Gastrocnemius medialis (tissue), 4 donors: ENCODE measurements around the gene CXXC4. TPM values are rescaled to one million over a fixed set of nuclear protein-coding genes. Genes with fewer than 3 reads are reported as not detected.

Experiments used
- ATAC-seq, 2 donors: fragments of 150-250 bp; one replicate each; pipeline ENCODE4 v1.9.1; 2016
- DNase-seq, 2 donors: peaks; one replicate each; pipeline ENCODE4 v3.0.0-alpha.2; 2019
- H3K27ac ChIP-seq, 4 donors: fragments of 200-600 bp; sonication (generic); 1 replicate in 1 of 4; 2 replicates in 3 of 4; pipeline ENCODE4 v1.5.1; 2016 to 2018; ENCODE audit warnings: mild to moderate bottlenecking in 2 of 4, moderate library complexity in 1 of 4
- H3K27me3 ChIP-seq, 3 donors: fragments of 200-600 bp; sonication (generic) in 2 of 3; 1 replicate in 1 of 3; 2 replicates in 2 of 3; pipeline versions ENCODE4 v1.5.1 to v1.6.0; 2016 to 2019; ENCODE audit warnings: mild to moderate bottlenecking in 1 of 3, moderate library complexity in 1 of 3
- H3K36me3 ChIP-seq, 2 donors: fragments of 200-600 bp; sonication (generic) in 1 of 2; one replicate each; pipeline ENCODE4 v1.5.1; 2017 to 2018
- H3K4me1 ChIP-seq, 2 donors: fragments of 200-600 bp; sonication (generic) in 1 of 2; one replicate each; pipeline ENCODE4 v1.5.1; 2016 to 2017; ENCODE audit warnings: mild to moderate bottlenecking in 2 of 2
- H3K4me3 ChIP-seq, 4 donors: fragments of 200-600 bp; sonication (generic) in 3 of 4; 1 replicate in 1 of 4; 2 replicates in 3 of 4; pipeline ENCODE4 v1.5.1; 2016 to 2019; ENCODE audit warnings: mild to moderate bottlenecking in 2 of 4
- H3K9me3 ChIP-seq, 3 donors: fragments of 200-600 bp; sonication (generic) in 2 of 3; 1 replicate in 1 of 3; 2 replicates in 2 of 3; pipeline ENCODE4 v1.5.1; 2016 to 2019
- CTCF ChIP-seq, 5 experiments: fragments of 450-650 bp in 3 of 5; fragments of 200-600 bp in 2 of 5; sonication (generic) in 2 of 5; IDR thresholded peaks in 4 of 5; conservative IDR thresholded peaks in 1 of 5; 1 replicate in 4 of 5; 2 replicates in 1 of 5; pipeline ENCODE4 v1.5.1; 2016 to 2019; ENCODE audit warnings: antibody characterized with exemption in 5 of 5, mild to moderate bottlenecking in 3 of 5, moderate library complexity in 3 of 5
- POLR2A ChIP-seq, 2 donors: fragments of 450-650 bp; IDR thresholded peaks; one replicate each; pipeline ENCODE4 v1.6.1; 2017; ENCODE audit warnings: antibody characterized with exemption in 2 of 2, mild to moderate bottlenecking in 2 of 2, moderate library complexity in 2 of 2
- in situ Hi-C, 4 donors: fragments of 200-750 bp; cut with MboI; loops; one replicate each; pipeline versions ENCODE4 v1.15.0 to v1.8.0; 2017; ENCODE audit warnings: low sequenced_read_pairs in 4 of 4
- intact Hi-C: fragments of 100-400 bp; cut with DNase I; formaldehyde crosslinking; loops from one replicate; pipeline ENCODE4 v1.15.1; 2023; ENCODE audit warnings: low total_unique reads
- total RNA-seq, 4 donors: library from RNA; depleted of rRNA; stranded (reverse); fragments of >200 nt; gene quantifications; one replicate each; pipeline versions ENCODE4 v1.1.0 to v1.2.3, GENCODE V29; 2016

CXXC4 gene
- total RNA-seq, 4 donors from 2014 or later: 0.17 to 0.36 (median 0.24) TPM; not detected in 1

- TF ChIP-seq CTCF (IDR thresholded peaks at IDR 0.05 in 4 of 5, conservative IDR thresholded peaks at IDR 0.05 in 1 of 5): no peak
- TF ChIP-seq POLR2A (IDR thresholded peaks at IDR 0.05): no peak
- no peaks in the 10 kb centered on the region for H3K36me3 ChIP-seq
- H3K9me3 ChIP-seq: no peaks in the 10 kb centered on the region
- no peak overlapping the region for H3K27ac ChIP-seq
- intact Hi-C loops: no loop called here
- H3K4me1 ChIP-seq: no peaks in the 10 kb centered on the region
- DNase-seq (no peak), ATAC-seq (no peak)
- H3K27me3 ChIP-seq: no peaks in the 10 kb centered on the region
- in situ Hi-C loops: no loop called here
- no peak overlapping the region for H3K4me3 ChIP-seq
Measured at GRCh38 chr4:104472766-104473165, 21.9 kb downstream of the CXXC4 start.

- DNase-seq: no peak
- Histone ChIP-seq H3K9me3 (no peaks in the 10 kb centered on the region), H3K27ac (no peak overlapping the region), H3K4me3 (no peak overlapping the region), H3K4me1 (no peaks in the 10 kb centered on the region), H3K36me3 (no peaks in the 10 kb centered on the region), H3K27me3 (no peaks in the 10 kb centered on the region)
- no peak for TF ChIP-seq CTCF (IDR thresholded peaks at IDR 0.05 in 4 of 5, conservative IDR thresholded peaks at IDR 0.05 in 1 of 5)
- no peak for TF ChIP-seq POLR2A (IDR thresholded peaks at IDR 0.05)
- in situ Hi-C loops (no loop called here), intact Hi-C loops (no loop called here)
- ATAC-seq: no peak
Measured at GRCh38 chr4:104470770-104471169, 23.9 kb downstream of the CXXC4 start.

- in situ Hi-C loops (no loop called here), intact Hi-C loops (no loop called here)
- no peak for TF ChIP-seq POLR2A (IDR thresholded peaks at IDR 0.05)
- no peak for TF ChIP-seq CTCF (IDR thresholded peaks at IDR 0.05 in 4 of 5, conservative IDR thresholded peaks at IDR 0.05 in 1 of 5)
Measured at GRCh38 chr4:104469794-104470193, 24.9 kb downstream of the CXXC4 start.

GRCh38 chr4:104465619-104466018, 29.1 kb downstream of the CXXC4 start:
- Histone ChIP-seq H3K9me3 (no peaks in the 10 kb centered on the region), H3K27me3 (no peaks in the 10 kb centered on the region), H3K4me3 (no peak overlapping the region), H3K27ac (no peak overlapping the region), H3K36me3 (no peaks in the 10 kb centered on the region), H3K4me1 (no peaks in the 10 kb centered on the region)
- no peak for DNase-seq
- intact Hi-C loops: no loop called here
- TF ChIP-seq CTCF (IDR thresholded peaks at IDR 0.05 in 4 of 5, conservative IDR thresholded peaks at IDR 0.05 in 1 of 5) (no peak), POLR2A (IDR thresholded peaks at IDR 0.05) (no peak)
- no peak for ATAC-seq
- in situ Hi-C loops: no loop called here

More at GRCh38 chr4:104469794-104470193, 24.9 kb downstream of the CXXC4 start:
- Histone ChIP-seq H3K4me1 (no peaks in the 10 kb centered on the region), H3K9me3 (no peaks in the 10 kb centered on the region), H3K27ac (no peak overlapping the region), H3K36me3 (no peaks in the 10 kb centered on the region), H3K27me3 (no peaks in the 10 kb centered on the region), H3K4me3 (no peak overlapping the region)
- DNase-seq: no peak
- ATAC-seq: no peak

GRCh38 chr4:104465201-104465600, 29.5 kb downstream of the CXXC4 start:
- intact Hi-C loops (no loop called here), in situ Hi-C loops (no loop called here)
- no peak for ATAC-seq

More at GRCh38 chr4:104465201-104465600, 29.5 kb downstream of the CXXC4 start:
- H3K36me3 ChIP-seq: no peaks in the 10 kb centered on the region
- H3K4me3 ChIP-seq: no peak overlapping the region
- no peaks in the 10 kb centered on the region for H3K4me1 ChIP-seq
- no peaks in the 10 kb centered on the region for H3K27me3 ChIP-seq
- DNase-seq: no peak
- no peak overlapping the region for H3K27ac ChIP-seq
- no peaks in the 10 kb centered on the region for H3K9me3 ChIP-seq
- TF ChIP-seq POLR2A (IDR thresholded peaks at IDR 0.05) (no peak), CTCF (IDR thresholded peaks at IDR 0.05 in 4 of 5, conservative IDR thresholded peaks at IDR 0.05 in 1 of 5) (no peak)
